GM12892 (cell line): ENCODE data around the gene FSTL1.

Experiments
- POLR2A ChIP-seq: IDR thresholded peaks from 2 replicates; pipeline ENCODE4 v1.6.1; 2011; ENCODE audit warnings: low read depth, low read length, control low read depth
- POLR2AphosphoS5 ChIP-seq: IDR thresholded peaks from 2 replicates; pipeline ENCODE4 v1.6.1; 2011; ENCODE audit warnings: low read depth, low read length, control low read depth
- TAF1 ChIP-seq: IDR thresholded peaks from 2 replicates; pipeline ENCODE4 v1.6.1; 2011; ENCODE audit warnings: low read depth, mild to moderate bottlenecking, control low read depth, low read length, borderline replicate concordance

- TF ChIP-seq POLR2A (no peak), POLR2AphosphoS5 (no peak), TAF1 (no peak)
These were observed 14.2 kb downstream of the FSTL1 start for GRCh38 chr3:120436523-120437050.
